ENCODE measurements around the gene AKAP9.
"Not testable (repeated sequence)": the region's sequence is repeated elsewhere in the genome, so short reads cannot be mapped to it uniquely, and the experiment has no call there.

AKAP9 gene

GRCh38 chr7:92134271-92135051 is 193.8 kb downstream of the AKAP9 start, which contains the start of gene CYP51A1:
CYP51A1 (minus strand) TSS chr7:92134477; CDS start chr7:92134364, 113 bp downstream.
- DNase-seq (ENCODE audit: low spot score): peak; percentile 94

DNA sequence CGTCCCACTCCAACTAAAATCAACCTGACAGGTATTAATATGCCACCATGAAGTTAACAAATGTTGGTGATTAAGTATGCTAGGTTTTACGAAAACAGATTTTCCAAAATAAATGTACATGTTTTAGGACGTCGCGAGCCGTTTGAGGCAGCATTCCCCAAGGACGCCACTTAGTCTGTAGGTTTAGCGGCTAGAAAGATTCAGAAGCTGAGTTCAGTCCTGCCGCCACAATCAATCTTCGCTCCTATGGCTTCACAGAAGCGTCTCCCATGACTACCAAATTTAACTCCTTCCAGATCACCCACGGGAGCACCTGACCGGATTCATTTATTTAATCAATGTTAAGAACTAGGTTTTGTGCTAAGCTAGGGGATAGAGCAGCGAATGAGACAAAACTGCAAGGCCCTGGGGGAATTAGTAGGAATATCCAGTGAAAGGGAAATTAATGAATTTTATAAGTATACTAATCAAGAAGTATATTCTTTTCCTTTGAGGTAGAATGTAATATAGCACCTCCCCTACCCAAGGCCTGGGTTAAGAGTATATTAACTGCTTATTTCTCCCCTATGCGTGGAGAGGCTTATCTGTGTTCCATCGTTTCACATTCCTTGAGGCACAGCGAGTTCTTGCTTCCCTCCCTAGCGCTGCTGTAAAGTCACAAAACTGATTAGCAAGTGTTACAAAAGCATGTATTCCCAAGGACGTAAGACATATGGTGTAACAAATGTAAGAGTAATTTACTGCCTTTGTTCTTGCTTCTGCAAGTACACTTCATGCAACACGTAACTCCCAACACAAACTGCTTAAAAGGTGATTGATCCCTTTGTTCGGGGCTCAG is 194.6 kb downstream of the AKAP9 start:
- DNase-seq (ENCODE audit: low spot score): no peak

DNA sequence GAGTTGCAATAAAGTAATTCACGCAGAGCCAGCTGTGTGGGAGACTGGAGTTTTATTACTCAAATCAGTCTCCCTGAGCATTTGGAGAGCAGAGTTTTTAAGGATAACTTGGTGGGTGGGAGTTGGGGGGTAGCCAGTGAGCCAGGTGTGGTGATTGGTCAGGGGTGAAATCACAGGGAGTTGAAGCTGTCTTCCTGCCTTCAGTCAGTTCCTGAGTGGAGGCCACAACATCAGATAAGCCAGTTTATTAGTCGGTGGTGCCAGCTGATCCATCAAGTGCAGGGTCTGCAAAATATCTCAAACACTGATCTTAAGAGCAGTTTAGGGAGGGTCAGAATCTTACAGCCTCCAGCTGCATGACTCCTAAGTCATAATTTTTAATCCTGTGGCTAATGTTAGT is 196.9 kb downstream of the AKAP9 start:
- no peak for DNase-seq (ENCODE audit: low spot score)

DNA sequence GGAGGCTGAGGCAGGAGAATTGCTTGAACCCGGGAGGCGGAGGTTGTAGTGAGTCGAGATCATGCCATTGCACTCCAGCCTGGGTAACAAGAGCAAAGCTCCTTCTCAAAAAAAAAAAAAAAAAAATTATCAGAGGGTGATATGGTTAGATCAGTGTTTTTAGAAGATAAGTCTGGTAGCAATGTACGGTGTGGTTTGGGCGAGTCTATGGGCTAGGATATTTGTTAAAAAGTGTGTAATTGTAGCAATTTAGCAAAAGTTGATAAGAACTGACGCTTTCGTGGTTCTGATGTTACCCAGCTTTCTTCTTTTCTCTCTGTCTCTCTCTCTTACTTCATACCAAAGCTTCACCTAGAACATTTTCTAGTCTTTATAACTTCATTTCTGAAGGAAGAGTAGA is 200.5 kb downstream of the AKAP9 start:
- DNase-seq (ENCODE audit: low spot score): no peak

GRCh38 chr7:92142791-92143190 is 202.1 kb downstream of the AKAP9 start:
- DNase-seq (ENCODE audit: low spot score): not testable (repeated sequence)

GRCh38 chr7:92143192-92143880 is 202.7 kb downstream of the AKAP9 start:
- DNase-seq (ENCODE audit: low spot score): not testable (repeated sequence)

- no peak for DNase-seq (ENCODE audit: low spot score)
These were observed 209.1 kb downstream of the AKAP9 start for GRCh38 chr7:92149736-92150239.

- DNase-seq (ENCODE audit: low spot score): no peak
These were observed 209.9 kb downstream of the AKAP9 start for GRCh38 chr7:92150450-92151017.

DNA sequence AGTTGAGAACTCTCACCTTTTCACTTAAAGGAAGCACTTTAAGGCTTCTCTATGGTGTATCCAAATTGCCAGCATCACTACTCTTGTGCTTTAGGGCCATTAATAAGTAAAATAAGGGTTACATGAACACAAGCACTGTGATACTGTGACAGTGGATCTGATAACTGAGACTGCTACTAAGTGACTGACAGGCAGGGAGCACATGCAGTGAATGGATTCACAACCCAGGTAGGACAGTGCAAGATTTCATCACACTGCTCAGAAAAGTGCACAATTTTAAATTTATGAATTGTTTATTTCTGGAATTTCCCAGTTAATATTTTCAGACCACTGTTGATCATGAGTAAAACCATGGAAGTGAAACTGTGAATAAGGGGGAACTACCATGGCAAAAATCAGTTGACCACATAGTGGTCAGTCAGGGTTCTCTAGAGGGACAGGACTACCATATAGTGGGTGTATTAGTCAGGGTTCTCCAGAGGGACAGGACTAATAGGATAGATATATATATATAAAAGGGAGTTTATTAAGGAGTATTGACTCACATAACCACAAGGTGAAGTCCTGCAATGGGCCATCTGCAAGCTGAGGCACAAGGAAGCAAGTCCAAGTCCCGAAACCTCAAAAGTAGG is 214.6 kb downstream of the AKAP9 start:
- no peak for DNase-seq (ENCODE audit: low spot score)

- DNase-seq (ENCODE audit: low spot score): no peak
These were observed 216.3 kb downstream of the AKAP9 start for GRCh38 chr7:92156990-92157389.

GRCh38 chr7:92158660-92159575 is 218.3 kb downstream of the AKAP9 start:
- DNase-seq (ENCODE audit: low spot score): no peak

Measured in ecto neural progenitor cell (in vitro differentiated cells).